HG03108 (cell line): ENCODE measurements around the gene ISOC2.
"Not testable (repeated sequence)": the region's sequence is repeated elsewhere in the genome, so short reads cannot be mapped to it uniquely, and the experiment has no call there.

Source experiments
- ATAC-seq: cut with Tn5 transposase; IDR thresholded peaks from one replicate; pipeline ENCODE4 v1.9.1; 2021; ENCODE audit warnings: moderate library complexity; ENCODE audit not compliant: unreplicated experiment

Gene ISOC2

GRCh38 chr19:55460670-55461258 is 678 bp downstream of the ISOC2 start:
- ATAC-seq: no peak

GRCh38 chr19:55459950-55460657 is 1.3 kb downstream of the ISOC2 start:
- ATAC-seq: no peak

- no peak for ATAC-seq
These were observed 1.9 kb downstream of the ISOC2 start for GRCh38 chr19:55459551-55459949.

GRCh38 chr19:55457683-55458457 is 3.6 kb downstream of the ISOC2 start:
- no peak for ATAC-seq

- ATAC-seq: no peak
These were observed 5.1 kb downstream of the ISOC2 start for GRCh38 chr19:55456347-55456746.

GRCh38 chr19:55455576-55456235 is 5.7 kb downstream of the ISOC2 start:
- no peak for ATAC-seq

- no peak for ATAC-seq
These were observed 6.6 kb downstream of the ISOC2 start for GRCh38 chr19:55454787-55455243.

GRCh38 chr19:55453511-55454260 is 7.8 kb downstream of the ISOC2 start:
- no peak for ATAC-seq

GRCh38 chr19:55452749-55453346 is 8.6 kb downstream of the ISOC2 start:
- no peak for ATAC-seq

- no peak for ATAC-seq
These were observed 9.3 kb downstream of the ISOC2 start for GRCh38 chr19:55451965-55452748.

GRCh38 chr19:55451163-55451964 is 10.1 kb downstream of the ISOC2 start:
- ATAC-seq: no peak

GRCh38 chr19:55449469-55449868 is 12.0 kb downstream of the ISOC2 start:
- no peak for ATAC-seq

GRCh38 chr19:55448175-55448490 is 13.3 kb downstream of the ISOC2 start:
- ATAC-seq: not testable (repeated sequence)

- ATAC-seq: no peak
These were observed 13.8 kb downstream of the ISOC2 start for GRCh38 chr19:55447421-55448174.

GRCh38 chr19:55446060-55446459 is 15.4 kb downstream of the ISOC2 start:
- ATAC-seq: no peak

- ATAC-seq: no peak
These were observed 16.8 kb downstream of the ISOC2 start for GRCh38 chr19:55444646-55445045.

GRCh38 chr19:55443824-55444480 is 17.5 kb downstream of the ISOC2 start:
- ATAC-seq: no peak
